IMR-90 (cell line): Measurements from ENCODE around the gene VCP. TPM values are rescaled to one million over a fixed set of nuclear protein-coding genes. Genes with fewer than 3 reads are reported as not detected.
A peak's percentile ranks its signal among the peaks of the same experiment; 100 is the strongest.

Experiments used
- ATAC-seq: fragments of 200-7000 bp; cut with Tn5 transposase; 2 replicates; pipeline ENCODE4 v1.9.1; 2020; ENCODE audit warnings: low read depth, mild to moderate bottlenecking, moderate library complexity
- BruUV-seq: library from RNA; stranded (reverse); fragments of 400-500 nt; replicated peaks from 2 replicates; lab custom pipeline; 2021; lab: Mats Ljungman, UMichigan
- CTCF ChIA-PET: fragments of 300-600 bp; formaldehyde crosslinking; extraction: SDS; loops from one replicate; lab custom pipeline; 2021; ENCODE audit warnings: antibody characterized with exemption; lab: Yijun Ruan, JAX
- POLR2A ChIA-PET: fragments of 300-600 bp; sonication (Branson Sonifier 250); formaldehyde crosslinking; loops from one replicate; lab custom pipeline; 2022; ENCODE audit warnings: antibody characterized with exemption; ENCODE audit not compliant: unreplicated experiment; lab: Charles Lee
- DNase-seq: peaks from one replicate; pipeline ENCODE4 v3.0.0; 2013
- H2AFZ ChIP-seq: replicated peaks from 2 replicates; pipeline ENCODE3; 2013; ENCODE audit warnings: low read length, mild to moderate bottlenecking; ENCODE audit not compliant: poor library complexity
- H2AK5ac ChIP-seq: 2 replicates; pipeline ENCODE4 v1.6.1; 2013; ENCODE audit warnings: low read depth, low read length, inconsistent platforms
- H2AK9ac ChIP-seq: replicated peaks from 2 replicates; pipeline ENCODE3; 2013; ENCODE audit warnings: mild to moderate bottlenecking, low read depth, low read length, moderate library complexity; ENCODE audit not compliant: poor library complexity
- H2BK120ac ChIP-seq: 2 replicates; pipeline ENCODE4 v1.6.1; 2013; ENCODE audit warnings: low read depth, low read length, inconsistent platforms
- H2BK15ac ChIP-seq: 3 replicates; pipeline ENCODE4 v1.6.1; 2013; ENCODE audit warnings: low read depth, low read length, inconsistent platforms
- H2BK20ac ChIP-seq: 2 replicates; pipeline ENCODE4 v1.6.1; 2013; ENCODE audit warnings: low read depth, mild to moderate bottlenecking, inconsistent platforms, low read length, moderate library complexity
- H2BK5ac ChIP-seq: 2 replicates; pipeline ENCODE4 v1.6.1; 2013; ENCODE audit warnings: mild to moderate bottlenecking, low read depth, low read length, inconsistent platforms; ENCODE audit not compliant: poor library complexity, severe bottlenecking
- H3K14ac ChIP-seq: replicated peaks from 2 replicates; pipeline ENCODE4 v1.6.1; 2013; ENCODE audit warnings: low read depth, low read length, inconsistent platforms
- H3K18ac ChIP-seq: 2 replicates; pipeline ENCODE4 v1.6.1; 2013; ENCODE audit warnings: low read depth, low read length, control low read depth
- H3K23ac ChIP-seq: 2 replicates; pipeline ENCODE4 v1.6.1; 2013; ENCODE audit warnings: low read depth, low read length, inconsistent platforms
- H3K27ac ChIP-seq: 2 replicates; pipeline ENCODE4 v1.5.1; 2013; ENCODE audit warnings: mild to moderate bottlenecking, control low read depth, low read length; ENCODE audit not compliant: insufficient read depth
- H3K27me3 ChIP-seq: 2 replicates; pipeline ENCODE4 v1.6.1; 2013; ENCODE audit warnings: low read length; ENCODE audit not compliant: control insufficient read depth, insufficient read depth
- H3K36me3 ChIP-seq: 2 replicates; pipeline ENCODE4 v1.6.1; 2013; ENCODE audit warnings: low read length, mixed read lengths; ENCODE audit not compliant: control insufficient read depth, insufficient read depth
- H3K4ac ChIP-seq: 2 replicates; pipeline ENCODE4 v1.6.1; 2013; ENCODE audit warnings: low read depth, low read length, inconsistent platforms
- H3K4me1 ChIP-seq: 2 replicates; pipeline ENCODE4 v1.6.1; 2013; ENCODE audit warnings: low read length, mixed read lengths; ENCODE audit not compliant: control insufficient read depth, insufficient read depth
- H3K4me2 ChIP-seq: 2 replicates; pipeline ENCODE4 v1.6.1; 2013; ENCODE audit warnings: low read depth, mild to moderate bottlenecking, control low read depth, low read length, moderate library complexity
- H3K4me3 ChIP-seq: 2 replicates; pipeline ENCODE4 v1.5.1; 2013; ENCODE audit warnings: low read depth, mild to moderate bottlenecking, control low read depth, low read length, moderate library complexity; ENCODE audit not compliant: insufficient read depth
- H3K56ac ChIP-seq: 2 replicates; pipeline ENCODE4 v1.6.1; 2013; ENCODE audit warnings: low read length, inconsistent platforms; ENCODE audit not compliant: insufficient read depth; ENCODE audit errors: extremely low read depth
- H3K79me1 ChIP-seq, 2 experiments: 2 replicates each; pipeline ENCODE4 v1.6.1; 2013; ENCODE audit warnings: low read length in 2 of 2, inconsistent platforms in 1 of 2, low read depth in 1 of 2
- H3K9ac ChIP-seq: 2 replicates; pipeline ENCODE4 v1.6.1; 2013; ENCODE audit warnings: low read depth, low read length, control low read depth
- H3K9me1 ChIP-seq: 2 replicates; pipeline ENCODE4 v1.6.1; 2013; ENCODE audit warnings: low read length, inconsistent platforms; ENCODE audit not compliant: insufficient read depth
- H3K9me3 ChIP-seq: 2 replicates; pipeline ENCODE4 v1.6.1; 2013; ENCODE audit warnings: low read length; ENCODE audit not compliant: control insufficient read depth, insufficient read depth
- H4K20me1 ChIP-seq: 2 replicates; pipeline ENCODE4 v1.6.1; 2013; ENCODE audit warnings: low read length, inconsistent platforms; ENCODE audit not compliant: insufficient read depth
- H4K5ac ChIP-seq: 2 replicates; pipeline ENCODE4 v1.6.1; 2013; ENCODE audit warnings: mild to moderate bottlenecking, low read depth, low read length, control low read depth
- H4K8ac ChIP-seq, 2 experiments: 2 replicates each; pipeline ENCODE4 v1.6.1; 2013; ENCODE audit warnings: low read depth in 2 of 2, low read length in 2 of 2, control low read depth in 1 of 2, inconsistent platforms in 1 of 2
- H4K91ac ChIP-seq: 2 replicates; pipeline ENCODE4 v1.6.1; 2013; ENCODE audit warnings: low read depth, low read length, inconsistent platforms; ENCODE audit not compliant: insufficient read depth
- CTCF ChIP-seq: conservative IDR thresholded peaks from 2 replicates; pipeline ENCODE4 v1.5.1; 2012; ENCODE audit warnings: mild to moderate bottlenecking, low read depth, low read length, improper control_type of control experiment
- ELK1 ChIP-seq: fragments of 150-350 bp; IDR thresholded peaks from 2 replicates; pipeline ENCODE4 v1.6.1; 2016; ENCODE audit warnings: low read depth, mild to moderate bottlenecking, low read length, moderate library complexity, borderline replicate concordance
- MAZ ChIP-seq: IDR thresholded peaks from 2 replicates; pipeline ENCODE4 v1.6.1; 2012; ENCODE audit warnings: low read depth, mild to moderate bottlenecking, low read length, improper control_type of control experiment, moderate library complexity, borderline replicate concordance
- POLR2A ChIP-seq: IDR thresholded peaks from 2 replicates; pipeline ENCODE4 v1.6.1; 2012; ENCODE audit warnings: mild to moderate bottlenecking, low read depth, low read length
- RAD21 ChIP-seq: IDR thresholded peaks from 2 replicates; pipeline ENCODE4 v1.6.1; 2012; ENCODE audit warnings: low read length, improper control_type of control experiment
- RCOR1 ChIP-seq: IDR thresholded peaks from 2 replicates; pipeline ENCODE4 v1.6.1; 2012; ENCODE audit warnings: mild to moderate bottlenecking, low read length, improper control_type of control experiment; ENCODE audit not compliant: insufficient replicate concordance
- SMC3 ChIP-seq: fragments of 150-350 bp; IDR thresholded peaks from 2 replicates; pipeline ENCODE4 v1.6.1; 2016; ENCODE audit warnings: low read depth, mild to moderate bottlenecking, antibody characterized with exemption, low read length, moderate library complexity
- USF2 ChIP-seq: fragments of 150-350 bp; IDR thresholded peaks from 2 replicates; pipeline ENCODE4 v1.6.1; 2017; ENCODE audit warnings: mild to moderate bottlenecking, antibody characterized with exemption, low read length, low read depth
- WGBS, 2 experiments: methylation state at CpG; one replicate each; pipeline versions ENCODE4 v1.1.5 to v1.1.7; 2013; ENCODE audit warnings: missing lambda C conversion rate in 2 of 2; ENCODE audit not compliant: insufficient read length in 1 of 2; ENCODE audit errors: extremely low coverage in 2 of 2; 5-methylcytosine and 5-hydroxymethylcytosine counted together
- dilution Hi-C: fragments of 300-500 bp; cut with HindIII; formaldehyde crosslinking; loops from one replicate; pipeline ENCODE4 v1.14.3; 2018; ENCODE audit warnings: low sequenced_read_pairs; ENCODE audit not compliant: unreplicated experiment
- in situ Hi-C: fragments of 300-500 bp; cut with MboI; formaldehyde crosslinking; loops from 3 replicates; pipeline ENCODE4 v1.14.3; 2019; ENCODE audit warnings: low sequenced_read_pairs, inconsistent platforms, mixed read lengths
- intact Hi-C: fragments of 100-400 bp; cut with micrococcal nuclease; formaldehyde crosslinking; loops from 2 replicates; pipeline ENCODE4 v1.10.0; 2022
- polyA plus RNA-seq, 3 experiments: library from polyadenylated mRNA; depleted of rRNA; stranded (reverse); fragments of >200 nt; gene quantifications; 2 replicates each; pipeline ENCODE4 v1.2.3, GENCODE V29; 2012; ENCODE audit warnings: low replicate concordance in 1 of 3
- total RNA-seq: library from RNA; depleted of rRNA; stranded (reverse); fragments of >200 nt; gene quantifications from 2 replicates; pipeline ENCODE4 v1.2.3, GENCODE V29; 2012

VCP gene
- total and polyA plus RNA-seq, 2 of the 4 experiments (the other 2 are of a cell fraction) = 292 to 516 TPM

- dilution Hi-C loops (no loop called here), intact Hi-C loops (loop anchor here (1.0 to 5.0 kb wide), 7 partner anchors 45 to 485 kb away; partner anchors contain the start of gene UNC13B), in situ Hi-C loops (loop anchor here (5.0 kb wide), 2 partner anchors 360 to 435 kb away; no protein-coding TSS in a partner anchor)
- Histone ChIP-seq H2BK5ac (no peak overlapping the region), H4K20me1 (peaks cover 8% of the 10 kb centered on the region; the same call in 1 of the 2 replicates), H4K91ac (no peak overlapping the region), H3K27ac (no peak overlapping the region), H3K4me1 (peaks cover 14% of the 10 kb centered on the region), H2BK15ac (no peak overlapping the region), H3K9ac (peak overlapping the region; percentile 52), H4K5ac (no peak overlapping the region), H3K18ac (no peak overlapping the region), H3K56ac (no peak overlapping the region), H3K4ac (no peak overlapping the region), H3K36me3 (no peaks in the 10 kb centered on the region), H2BK20ac (no peak overlapping the region), H3K23ac (no peak overlapping the region), H3K9me1 (no peaks in the 10 kb centered on the region; the same call in 1 of the 2 replicates), H3K9me3 (no peaks in the 10 kb centered on the region), H2AFZ (peak overlapping the region; percentile 91), H3K4me3 (peak overlapping the region; percentile 88), H2BK120ac (no peak overlapping the region), H2AK5ac (no peak overlapping the region), H3K27me3 (peaks cover 3% of the 10 kb centered on the region), H2AK9ac (no peak overlapping the region), H3K4me2 (peak overlapping the region; percentile 88), H3K79me1 (peaks cover 8 to 26% of the 10 kb centered on the region in 2 experiments; a peak in 3 of 4 replicates), H3K14ac (no peak overlapping the region), H4K8ac (no peak overlapping the region)
- ATAC-seq (peak; percentile 50), DNase-seq (peak; percentile 90)
- ChIA-PET POLR2A (interaction anchor here (0.6 kb wide), 1 partner anchor 142 kb away, joined by 3 read pairs; no protein-coding TSS in a partner anchor), CTCF (interaction anchor here (0.7 to 1.2 kb wide), 10 partner anchors 139 to 437 kb away, joined by 3 to 7 read pairs (median 4); no protein-coding TSS in a partner anchor)
- peak; percentile 53; the same call in 1 of the 2 replicates for TF ChIP-seq MAZ
- TF ChIP-seq RAD21 = peak; percentile 95
- no peak for TF ChIP-seq ELK1
- TF ChIP-seq USF2 = no peak
- no peak for TF ChIP-seq RCOR1
- peak; percentile 92 for TF ChIP-seq SMC3
- TF ChIP-seq POLR2A = 0 out of 2 replicates have a peak, but pooled peaks have one; percentile 48
- peak; percentile 97 for TF ChIP-seq CTCF
- 15% methylated on average over 19 of the region's 30 CpGs; no CpG with 5 or more reads in 1 of the 2 experiments for WGBS, 2 experiments
- BruUV-seq = no TSS peak
Measured at GRCh38 chr9:35116898-35117551, 44.6 kb upstream of the VCP start.
